Measurements from ENCODE around the gene SLC12A6. TPM values are rescaled to one million over a fixed set of nuclear protein-coding genes. Genes with fewer than 3 reads are reported as not detected.

Gene SLC12A6
- total RNA-seq, 4 donors from 2014 or later, result 23.1 to 25.7 (median 23.6) TPM

- 84 to 87% methylated on average over 3 of the region's 3 CpGs for WGBS, 2 donors
- no peak for DNase-seq (ENCODE audit: low spot score in 2 of 2)
- TF ChIP-seq POLR2A (IDR thresholded peaks at IDR 0.05) (no peak), CTCF (IDR thresholded peaks at IDR 0.05) (no peak)
- intact Hi-C loops (cut with DNase I; ENCODE audit: low total_unique reads), result no loop called here
- H3K4me3 ChIP-seq (ENCODE audit: low read depth, poor library complexity, severe bottlenecking), result no peak overlapping the region
These were observed 22.8 kb downstream of the SLC12A6 start for GRCh38 chr15:34314491-34315490.

- intact Hi-C loops (cut with DNase I; ENCODE audit: low total_unique reads), result no loop called here
- TF ChIP-seq POLR2A (IDR thresholded peaks at IDR 0.05) (no peak), CTCF (IDR thresholded peaks at IDR 0.05) (no peak)
- 97 to 100% methylated on average over 1 of the region's 1 CpG for WGBS, 2 donors
- no peak for DNase-seq (ENCODE audit: low spot score in 2 of 2)
- no peak overlapping the region for H3K4me3 ChIP-seq (ENCODE audit: low read depth, poor library complexity, severe bottlenecking)
These were observed 26.0 kb downstream of the SLC12A6 start for GRCh38 chr15:34311563-34311962.

- DNase-seq (ENCODE audit: low spot score in 2 of 2), result no peak
- no peak for TF ChIP-seq POLR2A (IDR thresholded peaks at IDR 0.05)
- TF ChIP-seq CTCF (IDR thresholded peaks at IDR 0.05), result no peak
- intact Hi-C loops (cut with DNase I; ENCODE audit: low total_unique reads), result no loop called here
- no peak overlapping the region for H3K4me3 ChIP-seq (ENCODE audit: low read depth, poor library complexity, severe bottlenecking)
These were observed 33.0 kb downstream of the SLC12A6 start for GRCh38 chr15:34304613-34305012.

- TF ChIP-seq CTCF (IDR thresholded peaks at IDR 0.05) (no peak), POLR2A (IDR thresholded peaks at IDR 0.05) (no peak)
- WGBS, 2 donors, result 85% methylated on average over 3 of the region's 3 CpGs
- no peak overlapping the region for H3K4me3 ChIP-seq (ENCODE audit: low read depth, poor library complexity, severe bottlenecking)
- intact Hi-C loops (cut with DNase I; ENCODE audit: low total_unique reads), result no loop called here
- DNase-seq (ENCODE audit: low spot score in 2 of 2), result no peak
These were observed 36.5 kb downstream of the SLC12A6 start for GRCh38 chr15:34301058-34301457.

- intact Hi-C loops (cut with DNase I; ENCODE audit: low total_unique reads), result no loop called here
- no peak overlapping the region for H3K4me3 ChIP-seq (ENCODE audit: low read depth, poor library complexity, severe bottlenecking)
- 2 to 10% methylated on average over 1 of the region's 1 CpG for WGBS, 2 donors
- DNase-seq (ENCODE audit: low spot score in 2 of 2), result no peak
- TF ChIP-seq POLR2A (IDR thresholded peaks at IDR 0.05) (no peak), CTCF (IDR thresholded peaks at IDR 0.05) (no peak)
These were observed 40.5 kb downstream of the SLC12A6 start for GRCh38 chr15:34297059-34297458.

Measured in lower leg skin (tissue), 4 donors.